SK-MEL-5 (cell line): ENCODE results near the gene PNPO. TPM values are rescaled to one million over a fixed set of nuclear protein-coding genes. Genes with fewer than 3 reads are reported as not detected.
"Not testable (repeated sequence)": the region's sequence is repeated elsewhere in the genome, so short reads cannot be mapped to it uniquely, and the experiment has no call there.

Experiments
- DNase-seq: peaks from one replicate; pipeline ENCODE4 v3.0.0-alpha.2; 2016; ENCODE audit warnings: low read depth, low spot score
- in situ Hi-C: cut with HindIII; loops from 2 replicates; pipeline ENCODE4 v1.10.0; 2016; ENCODE audit warnings: low sequenced_read_pairs, high pct_unique_total_duplicates, low pct_unique_long_range_greater_than_20kb
- total RNA-seq: library from RNA; depleted of rRNA; stranded (reverse); fragments of >200 nt; shearing (Covaris generic); gene quantifications from 2 replicates; pipeline ENCODE4 v1.2.3, GENCODE V29; 2014

PNPO gene
- total RNA-seq, 1 experiment from 2014 or later = 27.0 TPM

- DNase-seq = no peak
- in situ Hi-C loops = no loop called here
Measured at GRCh38 chr17:47983492-47984223, 42.3 kb downstream of the PNPO start.

GRCh38 chr17:47986520-47986919 is 45.1 kb downstream of the PNPO start:
- in situ Hi-C loops = no loop called here
- no peak for DNase-seq

- DNase-seq = peak; percentile 35
- in situ Hi-C loops = no loop called here
Measured at GRCh38 chr17:47987240-47987835, 46.0 kb downstream of the PNPO start.

- DNase-seq, in situ Hi-C loops: not testable (repeated sequence)
Measured at GRCh38 chr17:47988445-47988844, 47.1 kb downstream of the PNPO start.

- no peak for DNase-seq
- in situ Hi-C loops = no loop called here
Measured at GRCh38 chr17:47989159-47989558, 47.8 kb downstream of the PNPO start.

- in situ Hi-C loops = no loop called here
- no peak for DNase-seq
Measured at GRCh38 chr17:47989700-47990099, 48.3 kb downstream of the PNPO start.

- no peak for DNase-seq
- in situ Hi-C loops = no loop called here
Measured at GRCh38 chr17:47990962-47991731, 49.8 kb downstream of the PNPO start.

- no peak for DNase-seq
- in situ Hi-C loops = no loop called here
Measured at GRCh38 chr17:47992216-47992615, 50.8 kb downstream of the PNPO start.

GRCh38 chr17:47993031-47993564 is 51.7 kb downstream of the PNPO start:
- in situ Hi-C loops = no loop called here
- no peak for DNase-seq

GRCh38 chr17:47993964-47994363 is 52.6 kb downstream of the PNPO start:
- in situ Hi-C loops = no loop called here
- DNase-seq = no peak

GRCh38 chr17:47994724-47995123 is 53.4 kb downstream of the PNPO start:
- in situ Hi-C loops = no loop called here
- no peak for DNase-seq

GRCh38 chr17:47995241-47995935 is 54.0 kb downstream of the PNPO start:
- in situ Hi-C loops = no loop called here
- no peak for DNase-seq

- in situ Hi-C loops = no loop called here
- no peak for DNase-seq
Measured at GRCh38 chr17:47996201-47996600, 54.8 kb downstream of the PNPO start.

GRCh38 chr17:47997586-47997985 is 56.2 kb downstream of the PNPO start:
- DNase-seq = no peak
- in situ Hi-C loops = no loop called here

- no peak for DNase-seq
- in situ Hi-C loops = no loop called here
Measured at GRCh38 chr17:47998044-47998443, 56.7 kb downstream of the PNPO start.
